Right atrium auricular region (tissue), 2 donors: ENCODE measurements around the gene RBP5. TPM values are rescaled to one million over a fixed set of nuclear protein-coding genes. Genes with fewer than 3 reads are reported as not detected.
A peak's percentile ranks its signal among the peaks of the same experiment; 100 is the strongest.

Experiments
- DNase-seq: peaks from one replicate; pipeline ENCODE4 v3.0.0-alpha.2; 2019; ENCODE audit warnings: low spot score
- H3K27ac ChIP-seq, 2 donors: fragments of 200-600 bp; sonication (generic); 1 replicate in 1 of 2; 2 replicates in 1 of 2; pipeline ENCODE4 v1.5.1; 2016 to 2019
- H3K27me3 ChIP-seq, 2 donors: fragments of 200-600 bp; sonication (generic); one replicate each; pipeline versions ENCODE4 v1.5.1 to v1.6.0; 2017 to 2019
- H3K36me3 ChIP-seq: fragments of 200-600 bp; sonication (generic); one replicate; pipeline ENCODE4 v1.5.1; 2016
- H3K4me1 ChIP-seq, 2 donors: fragments of 200-600 bp; sonication (generic); one replicate each; pipeline versions ENCODE4 v1.5.1 to v1.6.0; 2017 to 2019
- H3K4me3 ChIP-seq, 2 donors: fragments of 200-600 bp; sonication (generic); 1 replicate in 1 of 2; 2 replicates in 1 of 2; pipeline ENCODE4 v1.5.1; 2017 to 2019; ENCODE audit warnings: mild to moderate bottlenecking in 1 of 2, moderate library complexity in 1 of 2
- H3K9me3 ChIP-seq, 2 donors: fragments of 200-600 bp; sonication (generic); one replicate each; pipeline ENCODE4 v1.5.1; 2019
- CTCF ChIP-seq, 2 donors: fragments of 200-600 bp; sonication (generic); IDR thresholded peaks; one replicate each; pipeline ENCODE4 v1.5.1; 2019; ENCODE audit warnings: antibody characterized with exemption in 2 of 2
- total RNA-seq, 2 donors: library from RNA; depleted of rRNA; stranded (reverse); fragments of >200 nt; gene quantifications; one replicate each; pipeline ENCODE4 v1.1.0, GENCODE V29; 2016

Gene RBP5
- total RNA-seq, 2 donors from 2014 or later = not detected

- Histone ChIP-seq H3K27ac (peak overlapping the region; percentile 67 to 74), H3K4me1 (peaks cover 0 to 32% of the 10 kb centered on the region in 2 donors), H3K9me3 (no peaks in the 10 kb centered on the region), H3K4me3 (no peak overlapping the region), H3K36me3 (no peaks in the 10 kb centered on the region), H3K27me3 (no peaks in the 10 kb centered on the region)
- no peak for DNase-seq
- TF ChIP-seq CTCF (IDR thresholded peaks at IDR 0.05) = no peak
Observed at GRCh38 chr12:7092986-7093460, 35.7 kb downstream of the RBP5 start.

- H3K9me3 ChIP-seq = no peaks in the 10 kb centered on the region
- H3K4me1 ChIP-seq = peaks cover 0 to 32% of the 10 kb centered on the region in 2 donors
- peak within 1 kb of the TSS; percentile 35 to 50 for H3K4me3 ChIP-seq
- no peaks in the 10 kb centered on the region for H3K27me3 ChIP-seq
- H3K36me3 ChIP-seq = no peaks in the 10 kb centered on the region
- peak; percentile 86 to 90 for TF ChIP-seq CTCF (IDR thresholded peaks at IDR 0.05)
- peak within 1 kb of the TSS; percentile 67 to 74 for H3K27ac ChIP-seq
- peak; percentile 90 for DNase-seq
Observed at GRCh38 chr12:7092229-7092985, 36.3 kb downstream of the RBP5 start, which contains the start of gene C1R. Gene C1R, minus strand, starts transcription at chr12:7092445. Its CDS starts 57 bp downstream, at chr12:7092388.

GRCh38 chr12:7091660-7092228 lies 36.9 kb downstream of the RBP5 start:
- H3K27me3 ChIP-seq = no peaks in the 10 kb centered on the region
- peaks cover 0 to 32% of the 10 kb centered on the region in 2 donors for H3K4me1 ChIP-seq
- H3K27ac ChIP-seq = peak overlapping the region; percentile 67 to 74
- TF ChIP-seq CTCF (IDR thresholded peaks at IDR 0.05) = no peak
- H3K36me3 ChIP-seq = no peaks in the 10 kb centered on the region
- H3K9me3 ChIP-seq = no peaks in the 10 kb centered on the region
- peak overlapping the region; percentile 35 to 50 for H3K4me3 ChIP-seq
- DNase-seq = no peak

GRCh38 chr12:7091171-7091570 lies 37.5 kb downstream of the RBP5 start:
- H3K4me1 ChIP-seq = peaks cover 0 to 32% of the 10 kb centered on the region in 2 donors
- H3K9me3 ChIP-seq = no peaks in the 10 kb centered on the region
- peak overlapping the region; percentile 35 to 50 for H3K4me3 ChIP-seq
- DNase-seq = no peak
- no peaks in the 10 kb centered on the region for H3K36me3 ChIP-seq
- no peak for TF ChIP-seq CTCF (IDR thresholded peaks at IDR 0.05)
- no peaks in the 10 kb centered on the region for H3K27me3 ChIP-seq
- peak overlapping the region; percentile 67 to 74 for H3K27ac ChIP-seq

GRCh38 chr12:7090222-7090998 lies 38.3 kb downstream of the RBP5 start:
- no peak for DNase-seq
- H3K27ac ChIP-seq = peak overlapping the region; percentile 67 to 74
- H3K4me1 ChIP-seq = peaks cover 0 to 32% of the 10 kb centered on the region in 2 donors
- peak overlapping the region; percentile 35 to 50 for H3K4me3 ChIP-seq
- H3K36me3 ChIP-seq = peaks cover 3% of the 10 kb centered on the region
- no peak for TF ChIP-seq CTCF (IDR thresholded peaks at IDR 0.05)
- no peaks in the 10 kb centered on the region for H3K27me3 ChIP-seq
- no peaks in the 10 kb centered on the region for H3K9me3 ChIP-seq
